Sigmoid colon (tissue), 7 donors: ENCODE results near the gene PIWIL4. TPM values are rescaled to one million over a fixed set of nuclear protein-coding genes. Genes with fewer than 3 reads are reported as not detected.

Experiments
- DNase-seq: peaks from one replicate; pipeline ENCODE4 v3.0.0-alpha.2; 2019
- H3K27ac ChIP-seq, 4 donors: fragments of 200-600 bp; sonication (generic); one replicate each; pipeline ENCODE4 v1.5.1; 2016 to 2019; ENCODE audit warnings: mild to moderate bottlenecking in 1 of 4
- H3K27me3 ChIP-seq, 3 donors: fragments of 200-600 bp; sonication (generic); one replicate each; pipeline ENCODE4 v1.5.1; 2019; ENCODE audit warnings: mild to moderate bottlenecking in 1 of 3
- H3K36me3 ChIP-seq, 4 donors: fragments of 200-600 bp; sonication (generic); one replicate each; pipeline ENCODE4 v1.5.1; 2016 to 2019
- H3K4me1 ChIP-seq, 4 donors: fragments of 200-600 bp; sonication (generic); one replicate each; pipeline ENCODE4 v1.5.1; 2017 to 2019
- H3K4me3 ChIP-seq, 4 donors: fragments of 200-600 bp; sonication (generic); one replicate each; pipeline ENCODE4 v1.5.1; 2017 to 2019; ENCODE audit warnings: mild to moderate bottlenecking in 2 of 4, moderate library complexity in 1 of 4
- H3K9me3 ChIP-seq, 4 donors: fragments of 200-600 bp in 3 of 4; sonication (generic) in 3 of 4; one replicate each; pipeline versions ENCODE4 v1.5.1 to v1.6.1; 2013 to 2019
- CTCF ChIP-seq, 4 experiments: fragments of 450-650 bp in 3 of 4; fragments of 200-600 bp in 1 of 4; IDR thresholded peaks; one replicate each; pipeline ENCODE4 v1.5.1; 2016 to 2019; ENCODE audit warnings: antibody characterized with exemption in 4 of 4, mild to moderate bottlenecking in 3 of 4, moderate library complexity in 2 of 4
- EP300 ChIP-seq, 4 donors: sonication (generic); formaldehyde crosslinking; IDR thresholded peaks; one replicate each; pipeline ENCODE4 v1.6.1; 2017; ENCODE audit warnings: antibody characterized with exemption in 4 of 4
- POLR2A ChIP-seq, 2 donors: fragments of 450-650 bp; IDR thresholded peaks; one replicate each; pipeline ENCODE4 v1.6.1; 2016; ENCODE audit warnings: antibody characterized with exemption in 2 of 2, mild to moderate bottlenecking in 2 of 2, moderate library complexity in 2 of 2
- POLR2AphosphoS5 ChIP-seq, 4 donors: sonication (generic); formaldehyde crosslinking; IDR thresholded peaks; one replicate each; pipeline ENCODE4 v1.6.1; 2017; ENCODE audit warnings: antibody characterized with exemption in 4 of 4
- WGBS, 2 donors: extraction: QIAGEN DNeasy Blood & Tissue Kit; methylation state at CpG; one replicate each; pipeline ENCODE4 v1.1.7; 2013; 5-methylcytosine and 5-hydroxymethylcytosine counted together
- intact Hi-C: fragments of 100-400 bp; cut with DNase I; formaldehyde crosslinking; loops from one replicate; pipeline ENCODE4 v1.15.1; 2023
- polyA plus RNA-seq, 3 donors: library from polyadenylated mRNA; stranded (reverse); fragments of 200-250 nt; gene quantifications; one replicate each; pipeline ENCODE4 v1.2.3, GENCODE V29; 2013
- total RNA-seq, 4 donors: library from RNA; depleted of rRNA; stranded (reverse); fragments of >200 nt; gene quantifications; one replicate each; pipeline ENCODE4 v1.1.0, GENCODE V29; 2016
- donor health status: healthy with polysubstance abuse.
- donor health status: Bipolar disorder and iron deficiency.
- donor health status: healthy.

Gene PIWIL4
- total and polyA plus RNA-seq, 7 donors: 3.5 to 8.1 (median 4.3) TPM

- no peak for TF ChIP-seq EP300 (IDR thresholded peaks at IDR 0.05)
- TF ChIP-seq CTCF (IDR thresholded peaks at IDR 0.05): no peak
- TF ChIP-seq POLR2AphosphoS5 (IDR thresholded peaks at IDR 0.05): no peak
- TF ChIP-seq POLR2A (IDR thresholded peaks at IDR 0.05): no peak
- H3K4me1 ChIP-seq: no peaks in the 10 kb centered on the region
- no peaks in the 10 kb centered on the region for H3K27me3 ChIP-seq
- DNase-seq: no peak
- WGBS, 2 donors: 81% methylated on average over 2 of the region's 2 CpGs
- no peak overlapping the region for H3K4me3 ChIP-seq
- H3K27ac ChIP-seq: no peak overlapping the region
- peaks cover 0 to 17% (median 3%) of the 10 kb centered on the region in 4 donors for H3K36me3 ChIP-seq
- no peaks in the 10 kb centered on the region for H3K9me3 ChIP-seq
- intact Hi-C loops: no loop called here
Measured at GRCh38 chr11:94588366-94588942, 21.3 kb downstream of the PIWIL4 start.

GRCh38 chr11:94590352-94591041 is 23.3 kb downstream of the PIWIL4 start:
- WGBS, 2 donors: 82 to 83% methylated on average over 6 of the region's 6 CpGs
- H3K9me3 ChIP-seq: no peaks in the 10 kb centered on the region
- no peak overlapping the region for H3K27ac ChIP-seq
- DNase-seq: no peak
- no peaks in the 10 kb centered on the region for H3K4me1 ChIP-seq
- H3K36me3 ChIP-seq: peaks cover 0 to 25% (median 3%) of the 10 kb centered on the region in 4 donors
- no peaks in the 10 kb centered on the region for H3K27me3 ChIP-seq
- TF ChIP-seq POLR2AphosphoS5 (IDR thresholded peaks at IDR 0.05): no peak
- no peak for TF ChIP-seq POLR2A (IDR thresholded peaks at IDR 0.05)
- TF ChIP-seq CTCF (IDR thresholded peaks at IDR 0.05): no peak
- TF ChIP-seq EP300 (IDR thresholded peaks at IDR 0.05): no peak
- H3K4me3 ChIP-seq: no peak overlapping the region
- intact Hi-C loops: no loop called here

- no peak for TF ChIP-seq POLR2A (IDR thresholded peaks at IDR 0.05)
- no peak for TF ChIP-seq CTCF (IDR thresholded peaks at IDR 0.05)
- TF ChIP-seq POLR2AphosphoS5 (IDR thresholded peaks at IDR 0.05): no peak
- no peak for TF ChIP-seq EP300 (IDR thresholded peaks at IDR 0.05)
- Histone ChIP-seq H3K27me3 (no peaks in the 10 kb centered on the region), H3K4me1 (no peaks in the 10 kb centered on the region), H3K4me3 (no peak overlapping the region), H3K36me3 (peaks cover 0 to 26% (median 3%) of the 10 kb centered on the region in 4 donors), H3K9me3 (no peaks in the 10 kb centered on the region), H3K27ac (no peak overlapping the region)
- 74 to 85% methylated on average over 2 of the region's 2 CpGs for WGBS, 2 donors
- intact Hi-C loops: no loop called here
- DNase-seq: no peak
Measured at GRCh38 chr11:94593030-94593429, 25.9 kb downstream of the PIWIL4 start.

GRCh38 chr11:94595076-94595475 is 27.9 kb downstream of the PIWIL4 start:
- no peak overlapping the region for H3K4me3 ChIP-seq
- no peak for DNase-seq
- no peak overlapping the region for H3K27ac ChIP-seq
- peaks cover 0 to 11% (median 0%) of the 10 kb centered on the region in 4 donors for H3K36me3 ChIP-seq
- intact Hi-C loops: no loop called here
- no peaks in the 10 kb centered on the region for H3K9me3 ChIP-seq
- H3K27me3 ChIP-seq: no peaks in the 10 kb centered on the region
- H3K4me1 ChIP-seq: no peaks in the 10 kb centered on the region
- WGBS, 2 donors: 82 to 94% methylated on average over 6 of the region's 6 CpGs
- TF ChIP-seq POLR2AphosphoS5 (IDR thresholded peaks at IDR 0.05): no peak
- TF ChIP-seq CTCF (IDR thresholded peaks at IDR 0.05): no peak
- TF ChIP-seq POLR2A (IDR thresholded peaks at IDR 0.05): no peak
- TF ChIP-seq EP300 (IDR thresholded peaks at IDR 0.05): no peak
